Activated CD4-positive, alpha-beta T cell treated with anti-CD3 and anti-CD28 coated beads for 24 hours (primary cell): ENCODE results near the gene KRTAP9-1.
"Not testable (repeated sequence)": the region's sequence is repeated elsewhere in the genome, so short reads cannot be mapped to it uniquely, and the experiment has no call there.

Experiments used
- DNase-seq, 2 donors: peaks; one replicate each; pipeline ENCODE4 v3.0.0-alpha.2; 2020; ENCODE audit warnings: low read depth in 2 of 2

KRTAP9-1 gene

DNA sequence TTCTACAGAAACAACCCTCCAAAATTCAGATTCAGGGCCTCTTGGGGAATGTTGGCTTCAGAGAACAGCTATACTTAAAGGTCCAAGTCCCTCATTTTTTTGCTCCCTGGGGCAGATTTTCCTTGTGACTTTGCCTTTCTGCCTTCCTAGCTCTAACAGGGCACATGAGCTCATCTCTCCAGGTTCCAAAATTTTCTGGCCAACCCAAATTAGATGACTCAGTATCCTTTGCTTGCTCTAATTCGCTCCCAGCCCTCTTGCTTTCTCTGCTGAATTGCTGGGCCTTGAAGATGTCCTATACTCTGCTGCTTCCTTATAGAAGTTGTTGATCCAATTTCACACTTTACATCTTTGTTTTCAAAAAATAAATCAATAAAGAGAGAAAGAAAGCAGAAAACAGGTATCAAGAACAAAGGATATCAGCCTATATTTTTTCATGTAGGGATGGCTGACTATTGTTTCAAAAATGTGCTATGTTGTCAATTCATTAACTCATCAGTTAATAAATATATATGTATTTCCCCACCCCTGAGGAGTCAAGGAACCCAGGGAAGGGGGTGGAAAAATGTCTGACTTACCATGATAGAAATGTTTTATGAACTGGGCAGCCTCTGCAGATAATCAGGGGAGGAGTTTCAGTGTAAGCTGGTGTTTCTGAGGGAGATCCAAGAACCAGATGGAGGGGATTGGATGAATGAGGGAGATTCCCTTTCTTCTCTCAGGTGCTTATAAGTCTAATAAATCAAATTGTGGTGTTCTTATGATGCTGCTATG lies 10.7 kb upstream of the KRTAP9-1 start:
- DNase-seq = no peak

DNA sequence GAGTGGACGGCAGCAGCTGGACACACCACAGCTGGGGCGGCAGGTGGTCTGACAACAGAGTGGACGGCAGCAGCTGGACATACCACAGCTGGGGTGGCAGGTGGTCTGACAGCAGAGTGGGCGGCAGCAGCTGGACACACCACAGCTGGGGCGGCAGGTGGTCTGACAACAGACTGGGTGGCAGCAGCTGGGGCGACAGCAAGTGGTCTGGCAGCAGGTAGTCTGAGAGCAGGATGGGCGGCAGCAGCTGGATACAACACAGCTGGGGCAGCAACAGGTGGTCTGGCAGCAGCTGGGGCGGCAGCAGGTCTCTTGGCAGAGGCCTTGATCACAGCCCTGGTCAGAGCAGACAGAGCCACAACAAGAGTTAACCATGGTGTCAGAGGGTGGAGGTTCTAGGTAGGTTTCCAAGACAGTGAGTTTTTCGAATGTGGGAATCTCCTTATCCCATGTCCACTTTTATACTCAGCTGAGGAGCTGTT lies 5.2 kb upstream of the KRTAP9-1 start, which contains the start of gene KRTAP4-1:
Gene KRTAP4-1, minus strand, starts transcription at position 432 of the 482 bp plus-strand sequence. Its CDS starts 57 bp downstream, at position 375.
- no peak for DNase-seq

DNA sequence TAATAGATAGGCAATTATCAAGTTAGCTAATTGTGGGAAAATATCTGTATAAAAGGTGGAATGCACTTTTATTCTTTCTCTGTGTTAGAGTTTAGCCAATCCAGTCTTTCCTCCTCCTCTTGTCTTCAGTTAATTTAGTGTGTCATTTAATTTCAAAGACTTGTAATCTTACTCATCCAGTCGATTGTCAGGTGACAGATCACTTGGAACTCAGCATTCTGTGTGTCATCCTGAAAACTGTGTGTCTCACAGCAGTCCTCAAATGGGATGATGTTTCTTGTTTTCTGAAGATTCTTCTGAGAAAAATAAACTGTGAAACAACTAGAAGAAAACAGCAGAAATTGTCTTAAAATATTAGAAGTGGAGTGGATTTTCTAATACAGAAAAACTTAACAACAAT lies 4.7 kb upstream of the KRTAP9-1 start:
- no peak for DNase-seq

DNA sequence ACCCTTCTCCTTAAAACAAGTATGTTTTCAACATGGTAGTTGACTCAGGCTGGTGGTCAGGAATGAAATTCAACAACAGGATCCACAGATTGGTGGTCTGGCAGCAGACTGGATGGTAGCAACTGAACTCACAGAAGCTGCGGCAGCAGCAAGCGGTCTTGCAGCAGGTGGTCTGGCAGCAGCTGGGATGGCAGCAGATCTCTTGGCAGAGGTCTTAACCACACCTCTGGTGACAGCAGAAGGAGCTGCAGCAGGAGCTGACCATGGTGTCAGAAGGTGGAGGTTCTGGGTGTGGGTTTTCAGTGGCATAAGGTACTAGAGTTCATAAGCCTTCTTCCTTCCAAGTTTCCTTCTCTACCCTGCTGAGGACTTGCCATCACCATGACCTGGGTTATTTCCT lies 2.8 kb upstream of the KRTAP9-1 start:
- no peak for DNase-seq

DNA sequence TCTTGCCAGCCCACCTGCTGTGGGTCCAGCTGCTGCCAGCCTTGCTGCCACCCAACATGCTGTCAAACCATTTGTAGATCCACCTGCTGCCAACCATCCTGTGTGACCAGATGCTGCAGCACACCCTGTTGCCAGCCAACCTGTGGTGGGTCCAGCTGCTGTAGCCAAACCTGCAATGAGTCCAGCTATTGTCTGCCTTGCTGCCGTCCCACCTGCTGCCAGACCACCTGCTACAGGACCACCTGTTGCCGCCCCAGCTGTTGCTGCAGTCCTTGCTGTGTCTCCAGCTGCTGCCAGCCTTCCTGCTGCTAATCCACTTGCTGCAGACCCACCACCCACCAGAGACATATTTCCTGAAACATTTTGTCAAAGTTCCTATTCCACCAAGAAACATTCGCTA lies 641 bp downstream of the KRTAP9-1 start:
- no peak for DNase-seq

DNA sequence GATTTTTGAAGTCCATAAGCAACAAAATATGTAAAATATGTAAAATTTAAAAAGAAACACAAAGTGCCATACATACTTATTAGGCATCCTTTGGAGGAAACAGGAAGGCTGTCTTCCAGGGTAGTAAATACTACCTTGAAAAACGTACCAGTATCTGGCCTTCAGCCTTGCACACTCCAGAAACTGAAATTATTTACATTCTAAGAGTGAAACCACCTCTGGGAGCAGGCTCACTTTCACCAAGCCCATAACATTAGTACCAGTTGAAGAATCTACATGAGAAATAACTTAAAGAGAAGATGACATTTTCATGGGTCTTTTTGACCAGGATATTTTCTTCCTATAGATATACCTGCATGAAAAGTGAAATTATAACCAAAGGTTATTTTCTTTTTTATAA lies 6.4 kb downstream of the KRTAP9-1 start:
- DNase-seq = no peak

DNA sequence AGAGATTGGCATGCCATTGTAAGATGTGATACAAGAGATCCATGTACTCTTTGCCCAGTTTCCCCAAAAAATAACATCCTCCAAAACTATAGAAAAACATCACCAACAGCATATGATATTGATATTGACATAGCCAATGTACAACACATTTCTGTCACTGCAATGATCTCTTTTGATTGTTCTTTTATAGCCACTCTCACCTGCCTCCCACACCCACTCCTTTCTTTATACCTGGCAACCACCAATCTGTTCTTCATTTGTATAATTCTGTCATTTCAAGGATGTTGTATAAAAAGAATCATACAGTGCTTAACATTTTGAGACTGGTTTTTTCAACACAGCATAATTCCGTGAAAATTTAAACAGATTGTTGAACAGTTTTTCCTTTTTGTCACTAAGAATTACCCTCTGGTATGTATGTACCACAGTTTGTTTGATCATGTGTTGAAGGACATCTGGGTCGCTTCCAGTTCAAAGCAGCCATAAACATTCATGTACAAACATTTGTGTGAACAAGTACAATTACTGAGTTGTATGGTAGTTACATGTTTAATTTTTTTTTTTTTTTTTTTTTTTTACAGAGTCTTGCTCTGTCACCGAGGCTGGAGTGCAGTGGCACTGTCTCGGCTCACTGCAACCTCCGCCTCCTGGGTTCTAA lies 9.9 kb downstream of the KRTAP9-1 start:
- no peak for DNase-seq

DNA sequence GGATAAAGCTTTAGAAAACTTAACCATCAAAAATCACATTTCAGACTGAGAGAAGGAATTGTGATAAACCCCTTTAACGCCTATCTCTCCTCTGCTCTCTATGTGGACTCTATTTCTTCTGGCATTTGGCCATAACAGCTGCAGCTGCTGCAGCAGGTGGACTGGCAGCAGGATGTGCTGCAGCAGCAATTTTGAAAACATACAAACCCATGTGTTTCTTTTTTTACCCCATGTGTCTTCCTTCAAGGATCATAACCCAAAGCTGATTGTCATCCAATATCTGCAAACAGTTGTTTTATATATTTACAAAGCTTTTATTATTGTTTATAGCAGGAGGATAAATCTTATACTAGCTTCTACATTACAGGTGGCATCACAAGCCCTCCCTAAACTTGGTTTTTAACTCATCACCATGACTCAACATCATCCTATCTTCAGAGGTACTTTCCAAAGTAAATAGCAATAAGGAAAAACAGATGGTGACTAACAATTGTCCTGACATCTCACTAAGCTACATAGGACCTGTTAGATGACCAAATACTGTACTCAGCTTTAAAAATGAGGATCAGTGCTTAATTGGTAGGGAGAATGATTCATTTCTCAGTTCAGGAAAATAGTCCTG lies 22.3 kb downstream of the KRTAP9-1 start:
- no peak for DNase-seq

DNA sequence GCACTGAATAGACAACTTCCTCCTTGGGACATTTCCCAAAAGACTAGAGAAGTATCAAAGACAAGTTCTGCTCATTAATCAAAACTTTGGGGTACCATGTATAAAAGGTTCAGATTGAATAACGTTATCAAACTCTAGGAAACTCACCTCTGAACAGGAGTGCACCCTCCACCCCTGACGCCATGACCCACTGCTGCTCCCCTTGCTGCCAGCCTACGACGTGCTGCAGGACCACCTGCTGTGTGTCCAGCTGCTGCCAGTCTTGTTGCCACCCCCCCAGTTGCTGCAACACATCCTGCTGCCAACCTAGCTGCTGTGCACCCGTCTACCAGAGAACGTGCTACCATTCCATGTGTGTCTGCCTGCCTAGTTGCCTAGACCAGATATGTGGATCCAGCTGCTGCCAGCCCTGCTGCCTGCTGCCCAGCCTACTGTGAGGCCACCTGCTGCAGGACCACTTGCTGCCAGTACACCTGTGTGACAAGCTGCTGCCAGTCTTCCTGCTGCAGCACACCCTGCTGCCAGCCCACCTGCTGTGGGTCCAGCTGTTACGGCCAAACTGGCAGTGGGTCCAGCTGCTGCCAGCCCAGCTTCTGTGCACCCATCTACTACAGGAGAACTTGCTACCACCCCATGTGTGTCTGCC lies 23.0 kb downstream of the KRTAP9-1 start:
- no peak for DNase-seq

DNA sequence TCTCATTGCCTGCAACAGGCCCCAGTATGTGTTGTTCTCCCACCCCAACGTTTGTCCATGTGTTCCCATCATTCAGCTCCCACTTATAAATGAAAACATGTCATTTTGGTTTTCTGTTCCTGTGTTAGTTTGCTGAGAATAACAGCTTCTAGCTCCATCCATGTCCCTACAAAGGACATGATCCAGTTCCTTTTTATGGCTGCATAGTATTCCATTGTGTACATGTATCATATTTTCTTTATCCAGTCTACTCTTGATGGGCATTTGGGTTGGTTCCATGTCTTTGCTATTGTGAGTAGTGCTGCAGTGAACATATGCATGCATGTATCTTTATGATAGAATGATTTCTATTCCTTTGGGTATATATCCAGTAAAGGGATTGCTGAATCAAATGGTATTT lies 26.0 kb downstream of the KRTAP9-1 start:
- DNase-seq = no peak

DNA sequence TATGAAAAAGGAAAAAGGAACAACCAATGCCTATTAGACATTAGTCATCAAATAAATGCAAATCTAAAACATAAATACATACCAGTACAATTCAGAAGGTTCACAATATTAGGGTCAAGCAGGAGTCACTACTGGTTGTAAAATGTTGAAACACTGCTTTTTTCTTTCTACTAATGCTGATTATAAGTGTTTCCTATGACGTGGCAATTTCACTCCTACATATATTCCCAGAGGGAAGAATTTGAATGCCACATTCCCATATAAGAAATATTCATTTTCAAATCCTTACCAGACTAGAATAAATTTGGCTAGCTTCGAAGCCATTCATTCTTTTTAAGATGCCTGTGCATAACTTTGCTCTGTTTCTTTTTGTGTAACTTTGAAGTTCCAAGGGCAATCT lies 34.1 kb downstream of the KRTAP9-1 start:
- DNase-seq = no peak

DNA sequence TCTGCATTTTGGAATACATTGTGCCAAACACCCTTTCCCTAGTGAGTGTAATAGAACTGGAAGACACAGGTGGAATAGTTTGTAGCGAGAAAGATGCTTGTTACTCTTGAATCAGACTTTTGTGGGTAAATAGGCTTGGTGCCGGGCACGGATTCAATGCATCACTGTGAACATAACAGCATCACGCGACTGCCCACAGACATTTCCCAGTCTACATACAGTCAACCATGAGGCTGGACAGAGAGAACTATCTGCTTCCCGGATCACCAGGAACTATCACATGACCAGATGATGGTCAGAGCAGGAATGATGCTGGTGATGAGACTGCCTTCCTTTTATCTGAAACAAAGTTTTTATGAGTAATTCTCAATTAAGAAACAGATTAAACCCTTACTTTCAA lies 36.4 kb downstream of the KRTAP9-1 start:
- no peak for DNase-seq

DNA sequence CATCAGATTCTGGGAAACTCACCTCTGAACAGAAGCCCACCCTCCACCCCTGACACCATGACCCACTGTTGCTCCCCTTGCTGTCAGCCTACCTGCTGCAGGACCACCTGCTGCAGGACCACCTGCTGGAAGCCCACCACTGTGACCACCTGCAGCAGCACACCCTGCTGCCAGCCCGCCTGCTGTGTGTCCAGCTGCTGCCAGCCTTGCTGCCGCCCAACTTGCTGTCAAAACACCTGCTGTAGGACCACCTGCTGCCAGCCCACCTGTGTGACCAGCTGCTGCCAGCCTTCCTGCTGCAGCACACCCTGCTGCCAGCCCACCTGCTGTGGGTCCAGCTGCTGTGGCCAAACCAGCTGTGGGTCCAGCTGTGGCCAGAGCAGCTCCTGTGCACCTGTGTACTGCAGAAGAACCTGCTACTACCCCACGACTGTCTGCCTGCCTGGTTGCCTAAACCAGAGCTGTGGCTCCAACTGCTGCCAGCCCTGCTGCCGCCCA lies 37.0 kb downstream of the KRTAP9-1 start, which contains the start of gene KRTAP9-2:
Gene KRTAP9-2, plus strand, starts transcription at position 51 of the 498 bp plus-strand sequence. Its CDS starts 7 bp downstream, at position 58.
- DNase-seq = not testable (repeated sequence)

DNA sequence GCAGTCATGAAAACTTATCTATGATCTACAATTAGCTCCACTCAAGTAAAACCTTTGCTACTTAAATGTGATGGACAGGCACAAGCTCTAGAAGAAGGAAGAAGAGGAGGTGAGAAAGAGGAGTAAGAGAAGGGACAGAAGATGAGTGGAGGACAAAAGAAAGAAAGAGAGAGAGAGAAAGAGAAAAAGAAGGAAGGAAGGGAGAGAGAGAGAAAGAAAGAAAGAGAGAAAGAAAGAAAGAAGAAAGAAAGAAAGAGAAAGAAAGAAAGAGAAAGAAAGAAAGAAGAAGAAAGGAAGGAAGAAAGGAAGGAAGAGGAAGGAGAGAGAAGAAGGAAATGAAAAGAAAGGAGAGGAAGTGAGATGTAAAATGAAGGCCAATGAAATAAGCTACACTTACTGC lies 40.4 kb downstream of the KRTAP9-1 start:
- no peak for DNase-seq

DNA sequence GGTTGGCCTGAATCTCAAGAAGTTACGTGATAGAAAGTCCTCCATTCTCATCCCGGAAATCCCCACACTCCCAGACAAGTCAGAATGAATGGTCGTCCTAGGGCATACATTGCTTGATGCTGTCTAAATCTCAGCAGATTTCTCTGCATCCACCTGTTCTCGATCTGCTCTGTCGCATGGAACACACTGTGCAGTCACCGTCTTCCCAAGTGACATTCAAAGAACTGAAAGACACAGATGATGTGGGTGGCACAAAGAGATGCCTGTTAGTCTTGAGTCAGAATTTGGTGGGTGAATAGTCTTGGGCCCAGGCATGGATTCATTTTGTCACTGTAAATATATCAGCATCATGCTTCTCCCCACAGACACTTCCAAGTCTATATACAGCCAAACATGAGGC lies 42.0 kb downstream of the KRTAP9-1 start:
- no peak for DNase-seq

DNA sequence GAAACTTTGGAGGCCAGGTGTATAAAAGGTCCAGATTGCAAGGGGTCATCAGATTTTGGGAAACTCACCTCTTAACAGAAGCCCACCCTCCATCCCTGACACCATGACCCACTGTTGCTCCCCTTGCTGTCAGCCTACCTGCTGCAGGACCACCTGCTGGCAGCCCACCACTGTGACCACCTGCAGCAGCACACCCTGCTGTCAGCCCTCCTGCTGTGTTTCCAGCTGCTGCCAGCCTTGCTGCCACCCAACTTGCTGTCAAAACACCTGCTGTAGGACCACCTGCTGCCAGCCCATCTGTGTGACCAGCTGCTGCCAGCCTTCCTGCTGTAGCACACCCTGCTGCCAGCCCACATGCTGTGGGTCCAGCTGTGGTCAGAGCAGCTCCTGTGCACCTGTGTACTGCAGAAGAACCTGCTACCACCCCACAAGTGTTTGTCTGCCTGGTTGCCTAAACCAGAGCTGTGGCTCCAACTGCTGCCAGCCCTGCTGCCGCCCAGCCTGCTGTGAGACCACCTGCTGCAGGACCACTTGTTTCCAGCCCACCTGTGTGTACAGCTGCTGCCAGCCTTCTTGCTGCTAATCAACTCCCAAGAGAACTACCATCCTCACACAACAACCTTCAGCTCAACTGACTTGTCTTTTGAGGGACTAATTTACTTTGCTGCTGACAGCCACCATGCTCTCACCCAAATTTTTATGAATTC lies 42.9 kb downstream of the KRTAP9-1 start, which contains the start of gene KRTAP9-3:
Gene KRTAP9-3, plus strand, starts transcription at position 51 of the 707 bp plus-strand sequence. Its CDS starts 53 bp downstream, at position 104.
- DNase-seq = not testable (repeated sequence)

DNA sequence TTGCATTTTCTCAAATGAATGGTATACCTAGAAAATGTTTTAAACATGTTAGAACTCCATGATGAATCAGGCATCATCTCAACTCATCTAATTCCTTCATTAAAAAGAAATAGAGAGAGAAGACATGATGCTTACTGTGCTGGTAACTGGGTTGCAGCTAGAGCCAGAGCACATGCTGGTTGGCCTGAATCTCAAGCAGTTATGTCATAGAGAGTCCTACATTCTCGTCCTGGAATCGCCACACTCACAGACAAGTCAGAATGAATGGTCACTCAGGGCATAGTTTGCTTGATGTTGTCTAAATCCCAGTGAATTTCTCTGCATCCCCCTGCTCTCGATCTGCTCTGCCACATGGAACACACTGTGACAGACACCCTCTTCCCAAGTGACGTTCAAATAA lies 47.4 kb downstream of the KRTAP9-1 start:
- DNase-seq = not testable (repeated sequence)

DNA sequence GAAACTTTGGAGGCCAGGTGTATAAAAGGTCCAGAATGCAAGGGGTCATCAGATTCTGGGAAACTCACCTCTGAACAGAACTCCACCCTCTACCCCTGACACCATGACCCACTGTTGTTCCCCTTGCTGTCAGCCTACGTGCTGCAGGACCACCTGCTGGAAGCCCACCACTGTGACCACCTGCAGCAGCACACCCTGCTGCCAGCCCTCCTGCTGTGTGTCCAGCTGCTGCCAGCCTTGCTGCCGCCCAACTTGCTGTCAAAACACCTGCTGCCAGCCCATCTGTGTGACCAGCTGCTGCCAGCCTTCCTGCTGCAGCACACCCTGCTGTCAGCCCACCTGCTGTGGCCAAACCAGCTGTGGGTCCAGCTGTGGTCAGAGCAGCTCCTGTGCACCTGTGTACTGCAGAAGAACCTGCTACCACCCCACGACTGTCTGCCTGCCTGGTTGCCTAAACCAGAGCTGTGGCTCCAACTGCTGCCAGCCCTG lies 48.3 kb downstream of the KRTAP9-1 start, which contains the start of gene KRTAP9-8:
Gene KRTAP9-8, plus strand, starts transcription at position 51 of the 489 bp plus-strand sequence. Its CDS starts 53 bp downstream, at position 104.
- not testable (repeated sequence) for DNase-seq
